Tibial artery (tissue), 4 donors: Measurements from ENCODE around the gene APP.

Experiments
- DNase-seq, 2 donors: peaks; one replicate each; pipeline ENCODE4 v3.0.0-alpha.2; 2019
- H3K27ac ChIP-seq, 2 donors: fragments of 200-600 bp; sonication (generic) in 1 of 2; 1 replicate in 1 of 2; 2 replicates in 1 of 2; pipeline ENCODE4 v1.5.1; 2018 to 2019; ENCODE audit warnings: mild to moderate bottlenecking in 1 of 2
- H3K27me3 ChIP-seq, 2 donors: fragments of 200-600 bp; sonication (generic) in 1 of 2; one replicate each; pipeline versions ENCODE4 v1.5.1 to v1.6.0; 2016 to 2019
- H3K36me3 ChIP-seq, 3 donors: fragments of 200-600 bp; sonication (generic) in 2 of 3; one replicate each; pipeline ENCODE4 v1.5.1; 2016 to 2019; ENCODE audit warnings: mild to moderate bottlenecking in 2 of 3
- H3K4me1 ChIP-seq, 4 donors: fragments of 200-600 bp; sonication (generic) in 2 of 4; 1 replicate in 3 of 4; 2 replicates in 1 of 4; pipeline ENCODE4 v1.5.1; 2016 to 2019
- H3K4me3 ChIP-seq, 2 donors: fragments of 200-600 bp; sonication (generic) in 1 of 2; 1 replicate in 1 of 2; 2 replicates in 1 of 2; pipeline ENCODE4 v1.5.1; 2018 to 2019; ENCODE audit warnings: mild to moderate bottlenecking in 2 of 2
- H3K9me3 ChIP-seq, 3 donors: fragments of 200-600 bp; sonication (generic) in 1 of 3; one replicate each; pipeline ENCODE4 v1.5.1; 2016 to 2019
- CTCF ChIP-seq, 2 experiments: fragments of 200-600 bp in 1 of 2; fragments of 450-650 bp in 1 of 2; IDR thresholded peaks; one replicate each; pipeline ENCODE4 v1.5.1; 2017 to 2019; ENCODE audit warnings: antibody characterized with exemption in 2 of 2, mild to moderate bottlenecking in 1 of 2, moderate library complexity in 1 of 2
- intact Hi-C: fragments of 100-400 bp; cut with DNase I; formaldehyde crosslinking; loops from one replicate; pipeline ENCODE4 v1.15.0; 2023; ENCODE audit warnings: low total_unique reads

The APP gene

DNA sequence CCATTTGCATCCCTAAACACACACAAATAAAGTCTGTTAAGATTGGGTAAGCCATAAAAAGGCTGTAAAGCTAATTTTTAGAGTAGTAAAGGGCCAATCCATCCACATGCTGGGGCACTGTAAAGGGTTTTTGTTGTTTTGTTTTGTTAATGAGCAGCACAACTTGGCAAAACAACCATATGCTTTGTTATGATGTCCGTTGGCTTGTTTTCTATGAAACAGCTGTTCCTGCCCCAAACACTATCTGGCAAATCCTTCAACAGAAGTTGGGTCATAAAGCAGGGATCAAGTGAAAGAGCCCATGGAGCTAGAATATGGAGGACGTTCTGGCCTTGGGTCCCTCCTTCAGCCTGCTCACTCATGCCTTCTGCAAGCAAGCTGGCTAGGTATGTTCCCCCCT lies 183.6 kb downstream of the APP start:
- intact Hi-C loops, result no loop called here

GRCh38 chr21:25985990-25986389 lies 184.6 kb downstream of the APP start:
- H3K27ac ChIP-seq, result no peak overlapping the region
- TF ChIP-seq CTCF (IDR thresholded peaks at IDR 0.05), result no peak

More for the DNA sequence above, 183.6 kb downstream of the APP start:
- Histone ChIP-seq H3K4me1 (no peaks in the 10 kb centered on the region), H3K36me3 (peaks cover 4 to 6% (median 6%) of the 10 kb centered on the region in 3 donors), H3K9me3 (no peaks in the 10 kb centered on the region), H3K4me3 (no peak overlapping the region), H3K27me3 (no peaks in the 10 kb centered on the region), H3K27ac (no peak overlapping the region)
- TF ChIP-seq CTCF (IDR thresholded peaks at IDR 0.05), result no peak
- DNase-seq, result no peak

DNA sequence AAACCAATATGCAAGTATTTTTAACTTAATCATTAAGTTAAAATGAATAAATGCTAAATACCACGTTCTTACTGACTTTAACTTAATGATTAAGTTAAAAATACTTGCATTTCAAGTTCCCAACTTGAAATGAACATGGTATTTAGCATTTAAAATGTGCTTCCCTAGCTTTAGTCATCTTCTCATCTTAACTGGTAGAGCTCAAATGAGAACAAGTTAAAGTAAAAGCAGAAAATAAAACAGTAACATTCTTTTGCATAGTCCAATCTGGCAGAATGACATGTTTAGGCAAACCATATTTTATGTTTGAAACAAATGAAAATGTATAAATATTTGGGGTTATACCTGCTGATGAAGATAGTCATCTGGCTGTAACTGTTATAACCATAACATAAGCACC lies 186.0 kb downstream of the APP start:
- Histone ChIP-seq H3K27ac (no peak overlapping the region), H3K4me3 (no peak overlapping the region), H3K27me3 (no peaks in the 10 kb centered on the region), H3K4me1 (no peaks in the 10 kb centered on the region), H3K36me3 (peaks cover 10 to 18% (median 15%) of the 10 kb centered on the region in 3 donors), H3K9me3 (no peaks in the 10 kb centered on the region)
- intact Hi-C loops, result no loop called here
- DNase-seq, result no peak
- TF ChIP-seq CTCF (IDR thresholded peaks at IDR 0.05), result no peak

More at GRCh38 chr21:25985990-25986389, 184.6 kb downstream of the APP start:
- intact Hi-C loops, result no loop called here
- Histone ChIP-seq H3K9me3 (no peaks in the 10 kb centered on the region), H3K4me3 (no peak overlapping the region), H3K36me3 (peaks cover 10 to 13% (median 10%) of the 10 kb centered on the region in 3 donors), H3K27me3 (no peaks in the 10 kb centered on the region), H3K4me1 (no peaks in the 10 kb centered on the region)
- no peak for DNase-seq

- no peak for TF ChIP-seq CTCF (IDR thresholded peaks at IDR 0.05)
- Histone ChIP-seq H3K27me3 (no peaks in the 10 kb centered on the region), H3K4me1 (no peaks in the 10 kb centered on the region), H3K36me3 (peaks cover 10 to 18% (median 15%) of the 10 kb centered on the region in 3 donors), H3K9me3 (no peaks in the 10 kb centered on the region), H3K27ac (no peak overlapping the region), H3K4me3 (no peak overlapping the region)
- intact Hi-C loops, result no loop called here
- no peak for DNase-seq
These were observed 186.8 kb downstream of the APP start for GRCh38 chr21:25983745-25984144.

- Histone ChIP-seq H3K9me3 (no peaks in the 10 kb centered on the region), H3K36me3 (peaks cover 13 to 32% (median 22%) of the 10 kb centered on the region in 3 donors), H3K27me3 (no peaks in the 10 kb centered on the region), H3K27ac (no peak overlapping the region), H3K4me3 (no peak overlapping the region), H3K4me1 (no peaks in the 10 kb centered on the region)
- TF ChIP-seq CTCF (IDR thresholded peaks at IDR 0.05), result no peak
- intact Hi-C loops, result no loop called here
- DNase-seq, result no peak
These were observed 189.9 kb downstream of the APP start for GRCh38 chr21:25980710-25981109.
